B cell (primary cell): ENCODE results near the gene NKAIN2.

ENCODE experiments used
- CTCF ChIP-seq: fragments of 200-600 bp; IDR thresholded peaks from one replicate; pipeline ENCODE4 v1.8.0; 2022; ENCODE audit warnings: antibody characterized with exemption, mild to moderate bottlenecking
- EZH2 ChIP-seq: IDR thresholded peaks from 2 replicates; pipeline ENCODE4 v1.6.1; 2012; ENCODE audit warnings: borderline replicate concordance, low read depth, mild to moderate bottlenecking, moderate library complexity, low read length; ENCODE audit not compliant: insufficient read depth, poor library complexity, severe bottlenecking

GRCh38 chr6:124868481-124868880 lies 1064.8 kb downstream of the NKAIN2 start:
- no peak for TF ChIP-seq CTCF
- TF ChIP-seq EZH2, result no peak
